NCI-H2196 (cell line): Measurements from ENCODE around the gene LRRC47.
"Not testable (repeated sequence)": the region's sequence is repeated elsewhere in the genome, so short reads cannot be mapped to it uniquely, and the experiment has no call there.

Experiments
- DNase-seq: peaks from one replicate; lab custom pipeline; 2025; ENCODE audit not compliant: unreplicated experiment; lab: John Stamatoyannopoulos, UW

The LRRC47 gene

GRCh38 chr1:3748316-3748900, 47.9 kb downstream of the LRRC47 start:
- DNase-seq, result not testable (repeated sequence)

- DNase-seq, result no peak
These were observed 48.4 kb downstream of the LRRC47 start for GRCh38 chr1:3747903-3748302.

- no peak for DNase-seq
These were observed 48.8 kb downstream of the LRRC47 start for GRCh38 chr1:3747522-3747848.

GRCh38 chr1:3746830-3747521, 49.3 kb downstream of the LRRC47 start:
- DNase-seq, result peak; percentile 91

- DNase-seq, result no peak
These were observed 49.9 kb downstream of the LRRC47 start for GRCh38 chr1:3746389-3746829.

- no peak for DNase-seq
These were observed 50.5 kb downstream of the LRRC47 start for GRCh38 chr1:3745590-3746381.

- DNase-seq, result no peak
These were observed 51.2 kb downstream of the LRRC47 start for GRCh38 chr1:3745071-3745470.

GRCh38 chr1:3744646-3745045, 51.7 kb downstream of the LRRC47 start:
- no peak for DNase-seq

GRCh38 chr1:3743826-3744225, 52.5 kb downstream of the LRRC47 start:
- DNase-seq, result no peak

GRCh38 chr1:3743421-3743820, 52.9 kb downstream of the LRRC47 start:
- DNase-seq, result no peak

- no peak for DNase-seq
These were observed 53.6 kb downstream of the LRRC47 start for GRCh38 chr1:3742439-3743298.

GRCh38 chr1:3741566-3742438, 54.5 kb downstream of the LRRC47 start:
- no peak for DNase-seq

GRCh38 chr1:3740752-3741151, 55.5 kb downstream of the LRRC47 start:
- no peak for DNase-seq

GRCh38 chr1:3740042-3740441, 56.3 kb downstream of the LRRC47 start:
- DNase-seq, result no peak

- DNase-seq, result no peak
These were observed 57.4 kb downstream of the LRRC47 start for GRCh38 chr1:3738943-3739342.

GRCh38 chr1:3736708-3737107, 59.6 kb downstream of the LRRC47 start:
- no peak for DNase-seq

GRCh38 chr1:3736131-3736561, 60.2 kb downstream of the LRRC47 start:
- DNase-seq, result no peak

- no peak for DNase-seq
These were observed 60.6 kb downstream of the LRRC47 start for GRCh38 chr1:3735688-3736087.

GRCh38 chr1:3735027-3735681, 61.1 kb downstream of the LRRC47 start:
- DNase-seq, result no peak

- no peak for DNase-seq
These were observed 61.7 kb downstream of the LRRC47 start for GRCh38 chr1:3734602-3735001.
